Activated naive CD8-positive, alpha-beta T cell treated with anti-CD3 and anti-CD28 coated beads, Interleukin-2, amount 10 ng/mL, durations not matched to agents 7 days and 5 days (primary cell): ENCODE measurements around the gene ADGRG2. TPM values are rescaled to one million over a fixed set of nuclear protein-coding genes. Genes with fewer than 3 reads are reported as not detected.

Experiments
- ATAC-seq: fragments of 150-1000 bp; cut with Tn5 transposase; one replicate; pipeline ENCODE4 v1.10.0; 2021; ENCODE audit warnings: low read depth, moderate library complexity
- POLR2A ChIA-PET: fragments of 350-600 bp; sonication (Branson Sonifier 250); formaldehyde crosslinking; loops from one replicate; lab custom pipeline; 2021; ENCODE audit warnings: antibody characterized with exemption; lab: Charles Lee
- DNase-seq: peaks from one replicate; pipeline ENCODE4 v3.0.0; 2021
- H3K27ac Mint-ChIP-seq: one replicate; pipeline ENCODE4 v1.8.0; 2022; ENCODE audit warnings: mild to moderate bottlenecking, mixed read lengths
- H3K27me3 Mint-ChIP-seq: one replicate; pipeline ENCODE4 v1.8.0; 2022; ENCODE audit warnings: mild to moderate bottlenecking, moderate library complexity, mixed read lengths
- H3K36me3 Mint-ChIP-seq: one replicate; pipeline ENCODE4 v1.8.0; 2021; ENCODE audit warnings: mild to moderate bottlenecking, mixed read lengths
- H3K4me1 Mint-ChIP-seq: one replicate; pipeline ENCODE4 v1.8.0; 2021; ENCODE audit warnings: mixed read lengths
- H3K4me3 Mint-ChIP-seq: one replicate; pipeline ENCODE4 v1.8.0; 2022; ENCODE audit warnings: mild to moderate bottlenecking, moderate library complexity, mixed read lengths
- H3K9me3 Mint-ChIP-seq: one replicate; pipeline ENCODE4 v1.8.0; 2021; ENCODE audit warnings: mixed read lengths
- total RNA-seq, 2 experiments: library from RNA; stranded (reverse); gene quantifications; one replicate each; pipeline ENCODE4 v1.2.3, GENCODE V29; 2021

The ADGRG2 gene
- total RNA-seq, 2 experiments from 2014 or later: not detected

- H3K27me3 Mint-ChIP-seq: no peaks in the 10 kb centered on the region
- H3K27ac Mint-ChIP-seq: no peak overlapping the region
- H3K9me3 Mint-ChIP-seq: no peaks in the 10 kb centered on the region
- peaks cover 2% of the 10 kb centered on the region for H3K36me3 Mint-ChIP-seq
- DNase-seq (no peak), ATAC-seq (no peak)
- peaks cover 3% of the 10 kb centered on the region for H3K4me1 Mint-ChIP-seq
- H3K4me3 Mint-ChIP-seq: no peak overlapping the region
- POLR2A ChIA-PET: no interaction called here
These were observed 172.3 kb downstream of the ADGRG2 start for GRCh38 chrX:18949944-18950301.

GRCh38 chrX:18949291-18949943, 172.9 kb downstream of the ADGRG2 start:
- POLR2A ChIA-PET: no interaction called here
- ATAC-seq: no peak
- H3K4me1 Mint-ChIP-seq: peaks cover 3% of the 10 kb centered on the region
- H3K27ac Mint-ChIP-seq: no peak overlapping the region
- H3K4me3 Mint-ChIP-seq: no peak overlapping the region
- H3K27me3 Mint-ChIP-seq: no peaks in the 10 kb centered on the region
- DNase-seq: no peak
- peaks cover 2% of the 10 kb centered on the region for H3K36me3 Mint-ChIP-seq
- H3K9me3 Mint-ChIP-seq: no peaks in the 10 kb centered on the region

DNA sequence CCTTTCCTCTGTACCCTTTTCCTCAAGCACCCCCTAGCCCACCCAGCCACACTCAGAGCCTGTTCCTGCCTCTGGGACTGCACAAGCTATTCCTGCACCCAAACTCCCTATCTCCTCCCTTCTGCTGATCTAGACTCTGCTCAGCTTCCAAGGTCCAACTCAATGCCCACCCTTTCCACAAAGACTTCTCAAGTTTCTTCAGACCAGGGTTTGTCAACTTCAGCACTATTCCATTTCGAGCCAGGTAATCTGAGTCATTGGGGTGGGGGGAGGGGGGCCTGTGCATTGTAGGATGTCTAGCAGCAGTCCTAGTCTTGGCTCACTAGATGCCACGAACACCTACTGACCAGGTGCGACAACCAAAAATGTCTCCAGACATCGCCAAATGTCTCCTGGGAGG, 175.7 kb downstream of the ADGRG2 start:
- H3K27me3 Mint-ChIP-seq: no peaks in the 10 kb centered on the region
- no peak for DNase-seq
- ATAC-seq: no peak
- POLR2A ChIA-PET: no interaction called here
- no peak overlapping the region for H3K4me3 Mint-ChIP-seq
- H3K9me3 Mint-ChIP-seq: no peaks in the 10 kb centered on the region
- H3K36me3 Mint-ChIP-seq: peaks cover 4% of the 10 kb centered on the region
- H3K27ac Mint-ChIP-seq: peak overlapping the region; percentile 69
- no peaks in the 10 kb centered on the region for H3K4me1 Mint-ChIP-seq

DNA sequence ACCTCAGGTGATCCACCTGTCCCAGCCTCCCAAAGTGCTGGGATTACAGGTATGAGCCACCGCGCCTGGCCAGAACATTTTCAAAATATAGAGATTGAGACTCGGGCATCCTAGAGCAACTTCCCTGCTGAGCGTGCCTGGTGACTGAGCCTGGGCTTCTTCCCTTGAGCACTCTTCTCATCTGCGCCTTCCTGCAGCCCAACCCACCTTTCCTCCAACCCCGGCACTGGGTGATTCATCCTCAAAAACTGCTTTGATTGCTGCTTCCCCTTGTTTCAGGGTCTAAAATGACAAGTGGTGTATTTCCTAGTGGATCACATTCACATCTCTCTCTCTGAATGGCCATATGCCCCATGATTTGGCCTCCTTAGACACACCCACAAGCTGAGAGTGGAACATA, 176.1 kb downstream of the ADGRG2 start:
- no peak overlapping the region for H3K4me3 Mint-ChIP-seq
- H3K36me3 Mint-ChIP-seq: peaks cover 4% of the 10 kb centered on the region
- H3K27me3 Mint-ChIP-seq: no peaks in the 10 kb centered on the region
- H3K27ac Mint-ChIP-seq: peak overlapping the region; percentile 69
- POLR2A ChIA-PET: no interaction called here
- no peaks in the 10 kb centered on the region for H3K9me3 Mint-ChIP-seq
- ATAC-seq: no peak
- no peak for DNase-seq
- no peaks in the 10 kb centered on the region for H3K4me1 Mint-ChIP-seq

DNA sequence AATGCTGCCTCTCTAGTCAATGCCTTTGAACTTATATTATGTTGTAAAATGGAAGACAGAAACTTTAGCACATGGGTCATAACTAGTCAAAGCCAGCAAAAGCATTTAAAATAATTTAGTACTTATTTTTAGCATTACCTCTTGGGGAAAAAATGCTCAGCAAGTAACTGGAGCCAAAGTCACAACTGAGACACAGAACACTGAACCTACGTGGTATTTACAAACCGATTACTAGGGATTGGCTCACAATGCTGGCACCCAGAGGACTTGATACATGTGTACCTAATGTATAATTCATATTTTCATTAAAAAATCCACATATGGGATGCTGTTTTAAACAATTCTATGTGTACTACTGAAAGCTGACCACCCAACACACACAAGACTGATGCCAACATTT, 176.8 kb downstream of the ADGRG2 start:
- Mint-ChIP-seq H3K4me3 (no peak overlapping the region), H3K27me3 (no peaks in the 10 kb centered on the region), H3K27ac (no peak overlapping the region), H3K36me3 (peaks cover 4% of the 10 kb centered on the region), H3K4me1 (no peaks in the 10 kb centered on the region), H3K9me3 (no peaks in the 10 kb centered on the region)
- ATAC-seq (no peak), DNase-seq (no peak)
- POLR2A ChIA-PET: no interaction called here

DNA sequence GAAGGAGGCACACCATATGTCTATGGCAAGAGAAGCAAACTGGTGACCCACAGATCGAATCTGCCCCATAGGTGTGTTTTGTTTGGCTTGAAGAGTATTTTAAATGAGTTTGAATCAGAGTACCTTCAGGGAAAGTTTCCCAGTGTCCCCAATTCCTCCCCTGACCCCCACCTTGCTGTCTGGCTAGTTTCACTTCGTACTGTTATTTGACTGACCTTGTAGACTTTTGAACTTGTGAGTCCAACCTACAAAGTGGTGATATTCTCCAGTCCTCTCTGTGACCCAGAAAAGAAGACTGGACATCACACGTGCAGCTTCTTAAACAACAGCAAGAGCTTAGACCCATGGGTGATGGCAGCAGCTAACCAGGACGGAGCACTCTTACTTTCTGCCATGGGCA, 177.8 kb downstream of the ADGRG2 start:
- DNase-seq: no peak
- H3K27ac Mint-ChIP-seq: no peak overlapping the region
- no peaks in the 10 kb centered on the region for H3K9me3 Mint-ChIP-seq
- no peak overlapping the region for H3K4me3 Mint-ChIP-seq
- H3K36me3 Mint-ChIP-seq: peaks cover 4% of the 10 kb centered on the region
- no peaks in the 10 kb centered on the region for H3K4me1 Mint-ChIP-seq
- no peaks in the 10 kb centered on the region for H3K27me3 Mint-ChIP-seq
- POLR2A ChIA-PET: no interaction called here
- no peak for ATAC-seq

- ATAC-seq (no peak), DNase-seq (no peak)
- peaks cover 1% of the 10 kb centered on the region for H3K36me3 Mint-ChIP-seq
- H3K4me3 Mint-ChIP-seq: no peak overlapping the region
- POLR2A ChIA-PET: no interaction called here
- no peaks in the 10 kb centered on the region for H3K9me3 Mint-ChIP-seq
- no peak overlapping the region for H3K27ac Mint-ChIP-seq
- no peaks in the 10 kb centered on the region for H3K4me1 Mint-ChIP-seq
- H3K27me3 Mint-ChIP-seq: no peaks in the 10 kb centered on the region
These were observed 180.4 kb downstream of the ADGRG2 start for GRCh38 chrX:18941896-18942295.

Other genes starting within 250 kb of the ADGRG2 start
- gene PHKA2, start 138.4 kb downstream of the ADGRG2 start, total RNA-seq: 10 to 100 TPM; 31.0 to 32.7 TPM
- gene PDHA1, start 221.5 kb upstream of the ADGRG2 start, total RNA-seq: 100 to 1,000 TPM; 151 TPM